GM18867 (cell line): ENCODE data around the gene CFAP57.
"Not testable (repeated sequence)": the region's sequence is repeated elsewhere in the genome, so short reads cannot be mapped to it uniquely, and the experiment has no call there.

Source experiments
- ATAC-seq: cut with Tn5 transposase; IDR thresholded peaks from one replicate; pipeline ENCODE4 v1.9.1; 2021; ENCODE audit warnings: mild to moderate bottlenecking, moderate library complexity; ENCODE audit not compliant: unreplicated experiment

The CFAP57 gene

GRCh38 chr1:43171876-43172526 lies at the start of gene CFAP57, which contains the start of gene EBNA1BP2:
Gene CFAP57, plus strand, starts transcription at chr1:43172330. Its CDS starts 424 bp downstream, at chr1:43172754.
Gene EBNA1BP2, minus strand, starts transcription at chr1:43172290. Its CDS starts 172 bp downstream, at chr1:43172118.
- peak; percentile 86 for ATAC-seq

GRCh38 chr1:43123031-43123430 lies 49.1 kb upstream of the CFAP57 start:
- ATAC-seq: no peak

GRCh38 chr1:43128816-43129215 lies 43.3 kb upstream of the CFAP57 start:
- no peak for ATAC-seq

GRCh38 chr1:43129426-43129825 lies 42.7 kb upstream of the CFAP57 start:
- no peak for ATAC-seq

- ATAC-seq: no peak
Measured at GRCh38 chr1:43134068-43134467, 38.1 kb upstream of the CFAP57 start.

GRCh38 chr1:43134640-43135039 lies 37.5 kb upstream of the CFAP57 start:
- no peak for ATAC-seq

GRCh38 chr1:43135857-43136781 lies 36.0 kb upstream of the CFAP57 start:
- ATAC-seq: no peak

- no peak for ATAC-seq
Measured at GRCh38 chr1:43137445-43138052, 34.6 kb upstream of the CFAP57 start.

- ATAC-seq: not testable (repeated sequence)
Measured at GRCh38 chr1:43139295-43139694, 32.8 kb upstream of the CFAP57 start.

- ATAC-seq: no peak
Measured at GRCh38 chr1:43140010-43140409, 32.1 kb upstream of the CFAP57 start.

GRCh38 chr1:43140583-43140982 lies 31.5 kb upstream of the CFAP57 start:
- no peak for ATAC-seq

- no peak for ATAC-seq
Measured at GRCh38 chr1:43143441-43143888, 28.7 kb upstream of the CFAP57 start.

- ATAC-seq: no peak
Measured at GRCh38 chr1:43144237-43144636, 27.9 kb upstream of the CFAP57 start.

- ATAC-seq: no peak
Measured at GRCh38 chr1:43147625-43148327, 24.4 kb upstream of the CFAP57 start.

- no peak for ATAC-seq
Measured at GRCh38 chr1:43149889-43150288, 22.2 kb upstream of the CFAP57 start.

GRCh38 chr1:43152866-43153265 lies 19.3 kb upstream of the CFAP57 start:
- ATAC-seq: no peak

GRCh38 chr1:43153443-43153842 lies 18.7 kb upstream of the CFAP57 start:
- no peak for ATAC-seq

- ATAC-seq: no peak
Measured at GRCh38 chr1:43156026-43156425, 16.1 kb upstream of the CFAP57 start.

GRCh38 chr1:43165162-43165561 lies 7.0 kb upstream of the CFAP57 start:
- no peak for ATAC-seq

GRCh38 chr1:43165765-43166164 lies 6.4 kb upstream of the CFAP57 start:
- no peak for ATAC-seq
